Fibroblast of mammary gland (primary cell): ENCODE results near the gene YOD1.

Experiments used
- DNase-seq: peaks from one replicate; pipeline ENCODE4 v3.0.0-alpha.2; 2010; ENCODE audit warnings: low read depth
- H3K4me3 ChIP-seq: 2 replicates; pipeline ENCODE4 v1.5.1; 2011; ENCODE audit warnings: low read depth, mild to moderate bottlenecking, low read length, moderate library complexity; ENCODE audit not compliant: control insufficient read depth
- CTCF ChIP-seq: conservative IDR thresholded peaks from 2 replicates; pipeline ENCODE4 v1.5.1; 2011; ENCODE audit warnings: low read depth, low read length, inconsistent platforms; ENCODE audit not compliant: control insufficient read depth, insufficient read depth

Gene YOD1

DNA sequence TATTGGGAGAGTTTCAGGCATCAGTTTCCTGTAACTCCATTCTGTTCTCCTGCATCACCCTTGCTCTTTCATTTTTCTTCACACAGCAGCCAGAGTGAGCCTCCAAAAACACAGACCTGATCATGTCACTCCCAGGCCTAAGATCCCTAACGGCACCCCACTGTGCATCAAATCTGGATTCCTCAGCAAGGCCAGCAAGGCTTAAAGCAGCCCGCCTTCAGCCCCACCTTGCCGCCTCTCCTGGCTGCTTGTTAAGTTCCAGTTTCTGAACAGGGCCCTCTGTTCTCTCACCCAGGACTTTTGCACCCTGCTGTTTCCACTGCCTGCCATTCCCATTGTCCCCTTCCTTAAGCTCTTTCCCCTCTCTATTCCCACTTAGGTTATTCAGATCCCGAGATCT, 47.8 kb downstream of the YOD1 start:
- H3K4me3 ChIP-seq, result no peak overlapping the region
- TF ChIP-seq CTCF, result no peak
- no peak for DNase-seq

- DNase-seq, result no peak
- no peak overlapping the region for H3K4me3 ChIP-seq
- no peak for TF ChIP-seq CTCF
Measured at GRCh38 chr1:207002724-207003146, 48.3 kb downstream of the YOD1 start.

DNA sequence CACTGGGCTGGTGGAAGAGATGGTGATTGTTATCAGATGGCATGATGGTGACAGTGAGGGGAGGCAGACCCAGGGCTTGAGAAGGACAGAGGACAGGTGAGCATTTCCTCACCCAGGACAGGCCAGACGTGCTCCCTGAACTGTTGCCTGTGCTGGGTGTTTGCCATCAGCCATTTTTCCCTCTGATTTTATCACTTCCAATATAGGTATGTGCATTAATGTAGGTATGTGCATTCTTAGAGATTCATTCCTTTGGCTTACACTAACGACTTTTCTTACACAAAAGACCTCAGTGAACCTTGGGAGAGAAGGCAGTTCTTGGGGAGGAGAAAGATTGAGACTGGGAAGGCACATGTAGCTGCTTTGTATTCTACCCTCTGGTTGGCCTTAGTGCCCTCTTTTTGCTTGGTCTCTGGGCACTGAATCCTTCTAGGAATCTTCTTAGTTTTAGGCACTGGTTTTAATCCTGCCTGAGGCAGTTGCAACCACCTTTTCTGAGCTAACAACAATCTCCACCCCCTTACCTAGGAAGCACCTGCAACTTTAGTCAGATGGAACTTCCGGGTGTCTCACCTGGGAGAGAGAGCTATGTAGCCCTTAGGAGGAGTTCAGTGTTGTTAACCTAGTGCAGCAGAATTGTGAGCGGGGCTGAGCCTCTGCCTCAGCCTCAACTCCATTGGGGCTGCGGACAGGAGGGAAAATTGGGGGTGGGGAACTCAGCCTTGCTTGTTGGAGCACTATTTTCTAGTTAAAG, 49.3 kb downstream of the YOD1 start:
- H3K4me3 ChIP-seq, result no peak overlapping the region
- TF ChIP-seq CTCF, result no peak
- DNase-seq, result no peak

- no peak overlapping the region for H3K4me3 ChIP-seq
- no peak for DNase-seq
- no peak for TF ChIP-seq CTCF
Measured at GRCh38 chr1:207000651-207001291, 50.2 kb downstream of the YOD1 start.

DNA sequence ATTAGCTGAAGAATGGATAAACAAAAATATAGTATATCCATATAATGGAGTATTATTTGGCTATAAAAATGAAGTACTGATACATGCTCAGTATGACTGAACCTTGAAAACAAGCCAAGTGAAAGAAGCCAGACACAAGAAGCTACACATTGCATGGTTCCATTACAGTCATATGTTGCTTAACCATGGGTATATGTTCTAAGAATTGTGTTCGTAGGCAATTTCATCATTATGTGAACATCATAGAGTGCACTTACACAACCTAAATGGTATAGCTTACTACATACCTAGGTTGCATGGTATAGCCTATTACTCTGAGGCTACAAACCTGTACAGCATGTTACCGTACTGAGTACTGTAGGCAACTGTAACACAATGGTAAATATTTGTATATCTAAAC, 52.2 kb downstream of the YOD1 start:
- H3K4me3 ChIP-seq, result no peak overlapping the region
- no peak for TF ChIP-seq CTCF
- no peak for DNase-seq
